ENCODE measurements around the gene DOCK11. TPM values are rescaled to one million over a fixed set of nuclear protein-coding genes. Genes with fewer than 3 reads are reported as not detected.
"Not testable (repeated sequence)": the region's sequence is repeated elsewhere in the genome, so short reads cannot be mapped to it uniquely, and the experiment has no call there.

DOCK11 gene
- 0.25 and 0.26 TPM in 2 replicates for total RNA-seq

DNA sequence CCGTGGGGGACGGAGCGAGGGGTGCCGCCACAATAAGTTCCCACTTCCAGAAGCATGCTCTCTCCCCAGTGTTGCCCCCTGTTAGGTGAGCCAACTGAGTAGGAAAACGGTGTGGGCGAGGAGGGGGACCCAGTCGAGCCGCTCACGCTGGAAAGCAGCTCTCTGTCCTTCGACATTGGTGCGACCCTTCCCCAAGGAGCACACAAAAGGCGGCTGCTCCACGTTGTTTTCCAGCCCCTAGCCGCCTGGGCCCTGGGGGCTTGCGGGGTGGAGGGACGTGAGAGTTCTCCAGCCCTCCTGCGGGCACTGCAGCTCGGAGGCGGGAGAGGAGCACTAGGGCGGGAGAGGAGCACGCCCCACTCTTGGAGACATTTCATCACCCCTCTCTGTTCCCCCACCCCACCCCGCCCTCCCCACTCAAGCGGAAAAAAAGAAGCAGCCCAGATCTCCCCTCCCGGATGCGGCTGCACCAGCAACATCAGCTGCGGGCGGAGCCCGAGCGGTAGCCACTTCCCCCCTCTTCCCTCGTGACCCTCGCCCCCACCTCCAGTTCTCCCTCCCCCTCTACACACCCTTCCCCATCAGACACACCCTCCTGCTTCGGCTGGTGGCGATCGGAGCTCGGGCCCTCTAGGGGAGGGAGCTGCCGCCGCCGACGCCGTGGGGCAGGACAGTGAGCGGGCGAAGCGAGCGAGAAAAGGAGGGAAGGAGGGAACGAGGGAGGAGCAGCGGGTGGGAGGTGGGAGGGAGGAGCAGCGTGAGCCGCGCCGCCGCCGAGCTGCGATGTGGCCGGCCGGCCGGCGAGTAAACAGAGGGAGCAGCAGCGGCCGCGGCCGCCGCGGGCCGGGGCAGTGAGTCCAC, at the start of gene DOCK11:
DOCK11 (plus strand) TSS at position 755 of the 861 bp plus-strand sequence. CDS start 157 bp downstream, outside the sequence.
- peak in 1 of 2 donors; percentile 42 for DNase-seq (ENCODE audit: low read depth in 2 of 2)

DNA sequence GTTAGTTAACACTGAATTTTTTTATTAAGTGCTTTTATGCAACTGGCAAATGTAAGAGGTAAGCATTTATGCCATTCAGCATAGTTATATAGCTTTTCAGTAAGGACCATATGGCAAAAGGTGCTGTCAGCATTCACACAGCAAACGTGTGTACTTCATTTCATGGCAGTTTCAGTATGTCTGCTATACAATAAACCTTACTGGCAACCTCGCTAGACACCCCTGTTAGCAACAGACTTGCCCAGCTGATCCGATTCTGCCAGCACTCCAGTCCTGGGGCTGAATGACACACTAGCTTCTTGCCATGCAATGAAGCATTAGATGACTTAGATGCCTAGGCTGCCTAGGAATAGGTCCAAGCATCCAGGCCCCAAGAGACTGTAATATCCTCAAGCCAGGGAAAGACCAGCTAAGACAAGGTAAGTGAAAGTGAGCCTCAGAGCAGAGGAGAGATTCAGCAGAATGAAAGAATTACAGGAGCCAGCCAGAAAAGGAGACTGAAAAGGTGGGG, 47.3 kb upstream of the DOCK11 start:
- no peak for DNase-seq (ENCODE audit: low read depth in 2 of 2)

DNA sequence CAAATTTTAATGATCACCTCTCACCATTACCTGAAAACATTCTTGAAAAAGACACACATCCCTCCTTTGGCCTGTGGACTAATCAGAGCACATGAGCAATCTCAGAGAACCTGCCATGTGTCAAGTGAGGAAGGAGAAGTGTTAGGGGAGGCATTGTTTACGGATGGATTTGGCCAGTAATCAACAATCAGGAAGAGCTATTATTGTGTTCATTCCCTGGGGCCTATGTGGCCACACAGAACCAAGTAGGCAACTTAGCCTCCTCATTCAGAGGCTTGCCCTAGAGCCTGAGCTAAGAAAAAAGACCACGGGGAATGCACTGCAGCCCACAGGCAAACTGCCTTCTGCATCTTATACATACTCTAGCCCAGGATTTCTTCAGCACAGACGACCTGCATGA, 40.6 kb upstream of the DOCK11 start:
- no peak for DNase-seq (ENCODE audit: low read depth in 2 of 2)

DNA sequence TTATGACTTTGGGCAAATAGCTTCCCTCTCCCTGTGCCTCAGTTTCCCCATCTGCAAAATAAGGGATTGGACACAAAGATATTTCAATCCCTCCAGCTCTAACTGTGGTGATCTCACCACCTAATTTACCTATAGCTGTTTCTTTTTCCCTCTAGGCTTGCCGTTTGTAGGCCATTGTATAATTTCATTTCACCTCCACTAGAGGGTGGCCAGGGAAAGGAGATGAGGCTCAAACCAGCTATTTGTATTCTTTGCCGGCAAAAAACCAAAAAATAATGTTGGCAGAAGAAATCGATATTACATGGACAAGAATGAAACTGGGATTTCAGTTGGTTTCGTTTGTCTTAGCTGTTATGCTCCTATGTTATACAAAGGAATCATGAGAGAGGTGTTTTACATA, 36.1 kb upstream of the DOCK11 start:
- peak; percentile 5 to 21 for DNase-seq (ENCODE audit: low read depth in 2 of 2)

DNA sequence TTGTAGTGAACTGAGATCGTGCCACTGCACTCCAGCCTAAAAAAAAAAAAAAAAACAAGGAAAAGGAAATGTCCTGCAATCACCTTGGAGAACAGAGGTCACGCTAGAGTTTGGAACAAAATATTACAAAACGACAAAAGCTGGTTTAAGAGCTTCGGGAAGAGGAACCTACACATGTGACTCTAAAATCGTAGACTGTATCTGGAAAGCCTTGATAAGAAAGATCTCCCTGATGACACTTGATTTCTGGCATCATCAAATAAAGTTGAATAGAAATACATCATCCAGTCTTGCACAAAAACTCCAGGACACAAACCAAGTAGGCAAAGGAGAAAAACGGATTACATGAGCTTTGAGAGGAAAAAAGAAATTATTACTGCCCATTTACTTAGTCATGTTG, 31.1 kb upstream of the DOCK11 start:
- DNase-seq (ENCODE audit: low read depth in 2 of 2), result no peak

DNA sequence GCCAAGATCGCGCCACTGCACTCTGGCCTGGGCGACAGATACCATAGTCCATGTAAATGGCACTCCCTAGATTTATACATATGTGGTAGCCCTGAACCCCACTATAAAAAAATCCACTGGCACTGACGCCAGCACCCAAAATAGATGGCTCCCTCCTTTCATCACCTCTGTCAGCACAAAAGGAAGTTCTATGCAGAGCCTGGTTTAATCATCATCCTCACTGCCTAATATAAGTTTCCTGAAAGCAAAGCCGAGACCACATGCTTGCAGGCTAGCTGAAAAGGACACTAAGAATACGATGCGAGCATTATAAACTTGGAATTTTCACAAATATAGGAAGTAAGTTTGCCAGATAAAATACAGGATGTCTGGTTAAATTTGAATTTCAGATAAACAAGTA, 27.5 kb upstream of the DOCK11 start:
- no peak for DNase-seq (ENCODE audit: low read depth in 2 of 2)

DNA sequence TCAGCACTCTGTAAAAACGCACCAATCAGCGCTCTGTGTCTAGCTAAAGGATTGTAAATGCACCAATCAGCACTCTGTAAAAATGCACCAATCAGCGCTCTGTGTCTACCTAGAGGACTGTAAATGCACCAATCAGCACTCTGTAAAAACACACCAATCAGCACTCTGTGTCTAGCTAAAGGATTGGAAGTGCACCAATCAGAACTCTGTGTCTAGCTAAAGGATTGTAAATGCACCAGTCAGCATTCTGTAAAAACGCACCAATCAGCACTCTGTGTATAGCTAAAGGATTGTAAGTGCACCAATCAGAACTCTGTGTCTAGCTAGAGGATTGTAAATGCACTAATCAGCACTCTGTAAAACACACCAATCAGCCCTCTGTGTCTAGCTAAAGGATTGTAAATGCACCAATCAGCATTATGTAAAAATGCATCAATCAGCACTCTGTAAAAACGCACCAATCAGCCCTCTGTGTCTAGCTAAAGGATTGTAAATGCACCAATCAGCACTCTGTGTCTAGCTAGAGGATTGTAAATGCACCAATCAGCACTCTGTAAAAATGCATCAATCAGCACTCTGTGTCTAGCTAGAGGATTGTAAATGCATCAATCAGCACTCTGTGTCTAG, 24.8 kb upstream of the DOCK11 start:
- not testable (repeated sequence) for DNase-seq (ENCODE audit: low read depth in 2 of 2)

DNA sequence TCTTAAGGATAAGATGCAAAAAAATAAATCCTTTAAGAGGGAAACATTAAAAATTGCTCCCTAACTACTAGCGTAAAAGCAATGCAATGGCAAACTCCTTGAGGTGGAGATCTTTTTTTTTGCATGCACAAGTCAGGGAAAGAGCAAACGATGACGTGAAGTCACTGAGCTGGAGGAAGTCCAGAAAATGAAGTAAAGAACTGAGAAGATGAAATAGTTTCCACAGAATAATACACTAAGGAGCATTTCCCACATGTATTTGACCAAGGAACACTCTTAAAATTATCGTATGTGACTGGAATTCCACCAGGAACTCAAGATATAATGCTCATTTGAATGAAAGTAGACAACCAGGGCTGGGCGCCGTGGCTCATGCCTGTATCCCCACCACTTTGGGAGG, 21.0 kb upstream of the DOCK11 start:
- DNase-seq (ENCODE audit: low read depth in 2 of 2), result no peak

DNA sequence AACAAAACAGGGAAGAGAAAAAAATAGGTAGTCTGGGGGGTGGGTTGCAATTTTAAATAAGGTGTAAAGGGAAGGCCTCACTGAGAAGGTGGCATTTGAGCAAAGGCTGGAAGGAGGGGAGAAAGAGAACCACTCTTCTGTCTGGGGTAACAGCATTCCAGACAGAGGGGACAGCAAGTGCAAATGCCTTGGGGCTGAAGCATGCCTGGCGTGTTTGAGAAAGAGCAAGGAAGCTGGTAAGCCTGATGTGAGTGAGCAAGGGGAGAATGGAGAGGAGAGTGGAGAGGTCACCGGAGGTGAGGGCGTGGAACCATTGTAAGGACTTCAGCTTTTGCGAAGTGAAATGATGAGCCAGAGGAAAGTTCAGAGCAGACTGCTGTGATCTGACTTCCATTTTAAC, 19.7 kb upstream of the DOCK11 start:
- no peak for DNase-seq (ENCODE audit: low read depth in 2 of 2)

DNA sequence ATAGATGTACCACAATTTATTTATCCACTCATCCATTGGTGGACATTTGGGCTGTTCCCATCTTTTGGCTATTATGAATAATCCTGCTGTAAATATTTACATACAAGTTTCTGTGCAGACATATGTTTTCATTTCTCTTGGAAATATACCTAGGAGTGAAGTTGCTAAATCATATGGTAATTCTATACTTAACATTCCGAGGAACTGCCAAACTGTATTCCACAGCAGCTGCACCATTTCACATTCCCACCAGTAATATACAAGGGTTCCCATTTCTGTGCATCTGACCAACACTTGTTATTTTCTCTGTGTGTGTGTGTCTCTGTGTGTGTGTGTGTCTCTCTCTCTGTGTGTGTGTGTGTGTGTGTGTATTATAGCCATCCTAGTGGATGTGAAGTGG, 15.4 kb upstream of the DOCK11 start:
- no peak for DNase-seq (ENCODE audit: low read depth in 2 of 2)

DNA sequence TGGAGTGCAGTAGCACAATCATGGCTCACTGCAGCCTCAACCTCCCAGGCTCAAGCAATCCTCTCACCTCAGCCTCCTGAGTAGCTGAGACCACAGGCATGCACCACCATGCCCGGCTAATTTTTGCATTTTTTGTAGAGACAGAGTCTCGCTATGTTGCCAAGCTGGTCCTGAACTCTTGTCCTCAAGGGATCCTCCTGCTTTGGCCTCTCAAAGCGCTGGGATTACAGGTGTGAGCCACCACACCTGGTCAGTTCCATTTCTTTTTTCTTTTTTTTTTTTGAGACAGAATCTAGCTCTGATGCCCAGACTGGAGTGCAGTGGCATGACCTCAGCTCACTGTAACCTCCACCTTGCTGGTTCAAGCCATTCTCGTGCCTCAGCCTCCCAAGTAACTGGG, 13.2 kb upstream of the DOCK11 start:
- not testable (repeated sequence) for DNase-seq (ENCODE audit: low read depth in 2 of 2)

DNA sequence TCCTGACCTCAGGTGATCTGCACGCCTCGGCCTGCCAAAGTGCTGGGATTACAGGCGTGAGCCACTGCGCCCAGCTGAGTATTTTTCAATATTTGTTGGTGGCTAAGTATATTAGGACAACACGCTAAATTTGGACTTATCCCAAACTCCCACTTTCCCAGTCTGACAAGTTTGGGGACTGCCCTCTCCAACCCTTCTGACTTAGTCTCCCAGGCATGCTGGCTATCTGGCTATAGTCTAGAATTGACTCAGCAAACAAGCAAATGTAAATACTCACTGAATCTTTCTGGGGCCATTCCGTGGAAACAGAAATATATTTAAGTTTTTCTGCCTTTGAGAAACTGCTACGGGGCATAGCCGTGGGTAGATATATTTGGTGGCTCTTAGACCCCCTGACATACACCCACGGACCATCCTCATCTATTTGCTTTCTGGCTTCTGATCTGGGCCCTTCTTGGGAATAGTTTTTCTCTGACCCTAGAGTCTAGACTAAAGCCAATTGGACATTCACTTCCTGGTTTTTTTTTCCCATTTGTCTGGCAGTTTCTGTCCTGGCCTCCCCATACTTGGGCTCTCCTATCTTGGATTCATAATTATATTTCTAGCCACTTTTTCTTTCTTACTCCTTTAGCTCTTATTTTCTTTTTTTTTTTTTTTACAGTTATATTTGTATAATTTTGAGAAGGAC, 11.3 kb upstream of the DOCK11 start:
- DNase-seq (ENCODE audit: low read depth in 2 of 2), result no peak

DNA sequence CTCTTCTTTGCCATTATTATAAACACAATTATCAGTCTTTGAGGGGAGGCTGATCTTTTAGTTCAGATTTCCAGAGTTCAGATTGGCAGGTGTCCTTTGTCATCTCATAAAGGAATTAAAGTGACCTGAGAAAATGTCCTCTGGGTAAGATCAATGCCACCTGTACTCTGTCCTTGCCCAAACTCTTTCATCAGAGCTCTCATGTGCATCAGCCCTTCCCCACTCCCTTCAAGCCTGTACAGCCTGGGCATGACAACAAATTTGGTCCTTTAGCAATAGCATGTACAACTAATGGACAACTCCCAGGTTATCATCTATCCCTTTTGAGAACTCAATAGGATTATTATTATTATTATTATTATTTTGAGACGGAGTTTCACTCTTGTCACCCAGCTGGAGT, 8.9 kb upstream of the DOCK11 start:
- not testable (repeated sequence) for DNase-seq (ENCODE audit: low read depth in 2 of 2)

DNA sequence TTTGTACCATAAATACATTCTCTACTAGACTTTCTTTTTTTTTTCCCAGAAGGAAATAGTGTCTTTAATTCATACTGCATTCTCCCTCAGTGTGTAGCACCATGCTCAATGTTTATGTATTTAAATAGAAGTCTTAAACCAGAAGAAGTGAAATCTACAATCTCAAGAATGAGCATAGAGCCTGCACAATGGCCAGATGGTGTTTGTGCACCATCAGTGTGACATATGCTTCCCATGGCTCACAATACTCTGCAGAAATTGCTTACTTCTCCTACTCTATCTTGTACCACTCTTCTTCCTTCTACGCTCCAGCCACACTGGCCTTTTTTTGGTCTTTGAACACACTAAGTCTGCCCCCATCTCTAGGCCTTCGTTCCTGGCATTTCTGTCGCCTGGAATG, 2.6 kb upstream of the DOCK11 start:
- no peak for DNase-seq (ENCODE audit: low read depth in 2 of 2)

DNA sequence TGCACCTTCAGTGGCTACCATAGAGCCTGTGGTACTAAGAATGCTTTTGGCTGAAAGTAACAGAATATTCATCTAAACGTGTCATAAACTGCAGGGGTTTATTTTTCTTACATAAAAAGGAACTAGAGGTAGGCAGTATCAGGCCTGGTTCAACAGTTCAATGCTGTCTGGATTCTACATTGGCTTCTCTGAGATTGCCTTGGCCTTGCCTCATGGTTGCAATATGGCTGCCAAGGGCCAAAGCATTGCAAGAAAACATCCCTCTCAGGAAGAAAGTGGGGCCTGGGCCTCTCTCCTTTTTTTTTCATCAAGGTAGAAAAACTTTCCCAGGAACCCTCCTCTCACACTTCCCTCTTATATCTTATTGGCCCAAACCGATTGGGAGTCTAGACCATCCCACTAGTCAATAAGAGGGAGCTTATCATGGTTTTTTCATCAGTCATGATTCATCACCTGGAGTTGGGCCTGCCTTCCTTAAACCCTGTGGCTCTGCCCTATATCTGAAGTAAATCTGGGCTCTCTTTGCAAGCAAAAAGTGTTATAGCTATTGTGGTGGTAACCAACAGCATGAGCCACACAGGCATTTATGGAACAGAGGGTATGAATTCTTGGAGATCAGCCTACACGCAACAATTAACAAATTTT, 1.8 kb upstream of the DOCK11 start:
- DNase-seq (ENCODE audit: low read depth in 2 of 2), result no peak

DNA sequence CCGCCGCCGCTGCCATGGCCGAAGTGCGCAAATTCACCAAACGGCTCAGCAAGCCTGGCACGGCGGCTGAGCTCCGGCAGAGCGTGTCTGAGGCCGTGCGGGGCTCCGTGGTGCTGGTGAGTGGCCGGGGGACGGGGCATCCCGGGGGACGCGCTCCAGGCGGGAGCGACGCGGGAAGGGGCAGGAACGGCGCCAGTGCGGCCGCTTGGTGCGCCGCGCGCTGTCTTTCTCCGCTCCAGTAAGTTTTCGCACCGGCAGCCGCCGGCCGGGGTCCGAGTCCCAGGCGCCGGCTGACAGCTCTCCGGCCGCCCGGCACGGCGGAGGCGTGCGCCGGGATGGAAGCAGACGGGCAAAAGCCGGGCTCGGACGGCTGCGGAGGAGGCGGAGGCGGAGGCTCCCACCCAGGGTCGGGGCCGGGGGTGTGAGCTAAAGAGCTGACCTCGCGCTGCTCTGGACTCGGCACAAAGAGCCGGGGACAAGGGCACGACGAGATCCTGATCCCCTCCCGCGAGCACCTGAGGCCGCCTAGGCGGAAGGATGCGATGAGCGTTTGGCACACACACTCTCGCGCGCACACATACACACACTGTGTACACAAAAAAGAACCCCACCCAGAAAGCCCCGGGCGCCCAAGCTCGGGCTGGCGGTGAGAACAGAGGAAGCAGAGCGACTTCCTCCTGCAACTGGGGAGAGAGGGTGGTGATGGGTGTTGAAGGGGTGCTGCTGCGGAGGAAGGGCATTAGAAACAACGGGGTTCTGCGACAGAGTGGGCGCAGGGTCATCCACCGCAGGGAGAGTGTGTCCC, 545 bp downstream of the DOCK11 start:
- DNase-seq (ENCODE audit: low read depth in 2 of 2), result no peak

DNA sequence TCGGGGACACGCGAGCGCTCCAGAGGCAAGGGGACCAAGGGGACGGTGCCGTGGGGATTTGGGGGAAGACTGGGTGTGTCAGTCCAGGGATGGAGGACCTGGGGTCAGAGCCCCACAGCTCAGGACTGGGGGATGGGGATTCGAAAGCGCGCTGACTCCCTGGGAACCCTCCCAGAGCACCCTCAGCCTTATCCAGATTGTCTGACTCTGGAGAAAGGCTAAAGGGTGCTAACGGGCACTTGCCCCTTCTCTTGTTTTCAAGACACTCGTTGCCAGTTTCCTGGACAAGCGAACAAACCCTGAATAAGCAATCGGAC, 1.1 kb downstream of the DOCK11 start:
- DNase-seq (ENCODE audit: low read depth in 2 of 2), result no peak

DNA sequence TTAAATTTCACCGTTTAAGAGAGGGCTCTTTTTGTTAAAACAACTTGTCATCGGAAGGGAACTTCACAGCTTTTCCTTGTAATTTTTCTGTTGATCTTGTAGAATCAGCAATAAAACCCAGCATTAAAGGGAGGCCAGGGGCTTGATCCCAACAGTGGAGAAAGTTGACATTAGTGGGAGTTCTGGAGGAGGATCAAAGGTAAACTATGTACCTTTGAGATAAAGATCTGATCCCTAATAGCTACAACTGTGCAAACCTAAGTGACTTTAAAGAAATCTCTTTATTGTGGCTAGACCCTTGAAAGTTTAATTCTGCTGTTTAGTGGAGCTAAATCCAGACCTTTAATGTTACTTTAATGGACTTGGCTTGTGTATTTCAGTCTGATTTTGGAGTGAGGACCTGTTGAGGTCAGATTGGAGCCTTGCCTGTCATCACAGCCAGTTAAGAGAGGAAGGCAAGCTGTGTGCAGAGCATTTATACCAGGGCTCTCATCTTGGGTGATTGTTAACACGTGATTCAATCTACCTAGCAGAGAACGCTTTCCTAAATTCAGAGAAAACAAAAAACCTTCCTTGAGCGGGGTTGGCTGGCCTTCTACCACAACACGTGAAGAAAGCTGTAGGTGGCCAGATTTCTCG, 1.7 kb downstream of the DOCK11 start:
- DNase-seq (ENCODE audit: low read depth in 2 of 2), result no peak

DNA sequence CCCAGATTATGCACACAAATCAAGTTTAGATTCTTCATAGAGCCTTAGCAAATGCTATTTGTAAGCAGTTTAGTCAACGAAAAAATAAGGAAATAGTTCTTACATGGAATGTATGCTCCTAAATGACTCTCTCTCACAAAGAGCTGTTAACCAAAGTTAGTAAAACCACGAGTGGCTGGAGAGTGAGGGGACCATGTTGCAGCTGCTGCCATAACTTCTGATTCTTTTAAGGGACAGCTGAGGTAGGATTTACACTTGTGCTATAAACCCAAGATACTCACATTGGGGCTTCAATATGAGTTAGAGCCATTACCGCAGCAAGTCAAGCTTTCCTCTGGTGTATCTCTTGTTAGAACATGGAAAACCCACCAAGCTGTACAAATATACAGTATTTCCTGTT, 2.7 kb downstream of the DOCK11 start:
- no peak for DNase-seq (ENCODE audit: low read depth in 2 of 2)

DNA sequence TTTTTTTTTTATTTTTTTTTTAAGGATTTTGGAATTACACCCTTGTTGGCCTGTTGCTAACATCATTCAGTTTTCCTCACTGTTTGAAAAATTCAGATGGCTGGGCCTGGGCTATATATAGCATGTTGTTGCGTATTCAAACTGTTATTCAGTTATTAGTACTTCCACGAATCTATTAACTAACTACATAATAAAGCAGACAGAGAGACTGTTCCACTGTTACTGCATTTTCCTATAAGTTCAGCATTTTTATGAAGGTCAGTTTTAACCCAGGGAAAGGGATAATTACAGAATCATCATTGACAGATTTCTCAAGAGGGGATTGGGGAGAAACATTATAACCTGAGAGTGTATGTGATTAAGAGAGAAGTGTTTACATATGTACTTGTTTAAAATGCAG, 3.1 kb downstream of the DOCK11 start:
- no peak for DNase-seq (ENCODE audit: low read depth in 2 of 2)

DNA sequence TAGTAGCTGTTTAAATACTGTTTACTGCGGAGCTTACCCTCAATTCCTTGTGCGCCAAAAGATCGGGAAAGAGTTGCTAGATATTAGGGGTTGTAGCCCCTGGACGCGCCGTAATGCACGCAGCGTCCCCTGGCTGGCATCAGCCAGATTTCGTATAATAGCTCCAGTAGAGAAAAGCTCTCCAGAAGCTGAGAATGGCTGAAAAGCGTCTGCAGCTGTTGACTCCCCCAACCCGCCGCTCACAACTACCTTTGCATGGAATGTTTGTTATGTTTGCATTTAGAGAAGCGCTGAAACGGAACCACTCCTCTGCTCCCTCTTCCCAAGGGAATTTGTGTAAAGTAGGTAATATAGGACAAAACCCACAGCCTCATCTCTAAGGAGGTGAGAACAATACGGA, 3.7 kb downstream of the DOCK11 start:
- DNase-seq (ENCODE audit: low read depth in 2 of 2), result no peak

Data from dermis microvascular lymphatic vessel endothelial cell (primary cell).